ENCODE measurements around the gene TRA2A. TPM values are rescaled to one million over a fixed set of nuclear protein-coding genes. Genes with fewer than 3 reads are reported as not detected.
A peak's percentile ranks its signal among the peaks of the same experiment; 100 is the strongest.
"Not testable (repeated sequence)": the region's sequence is repeated elsewhere in the genome, so short reads cannot be mapped to it uniquely, and the experiment has no call there.

Gene TRA2A
- total and polyA plus RNA-seq, 3 donors from 2014 or later = 60.9 to 76.1 (median 62.8) TPM

GRCh38 chr7:23530405-23530804, 1.4 kb downstream of the TRA2A start:
- TF ChIP-seq, protein P1, sequence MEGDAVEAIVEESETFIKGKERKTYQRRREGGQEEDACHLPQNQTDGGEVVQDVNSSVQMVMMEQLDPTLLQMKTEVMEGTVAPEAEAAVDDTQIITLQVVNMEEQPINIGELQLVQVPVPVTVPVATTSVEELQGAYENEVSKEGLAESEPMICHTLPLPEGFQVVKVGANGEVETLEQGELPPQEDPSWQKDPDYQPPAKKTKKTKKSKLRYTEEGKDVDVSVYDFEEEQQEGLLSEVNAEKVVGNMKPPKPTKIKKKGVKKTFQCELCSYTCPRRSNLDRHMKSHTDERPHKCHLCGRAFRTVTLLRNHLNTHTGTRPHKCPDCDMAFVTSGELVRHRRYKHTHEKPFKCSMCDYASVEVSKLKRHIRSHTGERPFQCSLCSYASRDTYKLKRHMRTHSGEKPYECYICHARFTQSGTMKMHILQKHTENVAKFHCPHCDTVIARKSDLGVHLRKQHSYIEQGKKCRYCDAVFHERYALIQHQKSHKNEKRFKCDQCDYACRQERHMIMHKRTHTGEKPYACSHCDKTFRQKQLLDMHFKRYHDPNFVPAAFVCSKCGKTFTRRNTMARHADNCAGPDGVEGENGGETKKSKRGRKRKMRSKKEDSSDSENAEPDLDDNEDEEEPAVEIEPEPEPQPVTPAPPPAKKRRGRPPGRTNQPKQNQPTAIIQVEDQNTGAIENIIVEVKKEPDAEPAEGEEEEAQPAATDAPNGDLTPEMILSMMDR (IDR thresholded peaks at IDR 0.05) = peak in 1 of 3 experiments; percentile 20
- TF ChIP-seq POLR2A (IDR thresholded peaks at IDR 0.05) = no peak
- Histone ChIP-seq H3K4me3 (peak overlapping the region; percentile 75 to 96), H3K4me1 (peaks cover 17% of the 10 kb centered on the region), H3K27ac (peak overlapping the region; percentile 99), H3K9me3 (no peaks in the 10 kb centered on the region), H3K27me3 (no peaks in the 10 kb centered on the region), H3K36me3 (ENCODE audit: low read depth, missing control alignments) (no peaks in the 10 kb centered on the region)
- DNase-seq = no peak
- 3% methylated on average over 8 of the region's 8 CpGs for WGBS, 2 donors
- intact Hi-C loops (cut with DNase I; ENCODE audit: low total_unique reads) = no loop called here

GRCh38 chr7:23529262-23529859, 2.4 kb downstream of the TRA2A start:
- peaks cover 17% of the 10 kb centered on the region for H3K4me1 ChIP-seq
- no peaks in the 10 kb centered on the region for H3K27me3 ChIP-seq
- H3K4me3 ChIP-seq = peak overlapping the region in 1 of 2 donors; percentile 96
- intact Hi-C loops (cut with DNase I; ENCODE audit: low total_unique reads) = no loop called here
- 63 to 64% methylated on average over 18 of the region's 18 CpGs for WGBS, 2 donors
- TF ChIP-seq, protein P1 (IDR thresholded peaks at IDR 0.05) = no peak
- TF ChIP-seq POLR2A (IDR thresholded peaks at IDR 0.05) = no peak
- H3K27ac ChIP-seq = no peak overlapping the region
- H3K9me3 ChIP-seq = no peaks in the 10 kb centered on the region
- no peak for DNase-seq
- H3K36me3 ChIP-seq (ENCODE audit: low read depth, missing control alignments) = no peaks in the 10 kb centered on the region

DNA sequence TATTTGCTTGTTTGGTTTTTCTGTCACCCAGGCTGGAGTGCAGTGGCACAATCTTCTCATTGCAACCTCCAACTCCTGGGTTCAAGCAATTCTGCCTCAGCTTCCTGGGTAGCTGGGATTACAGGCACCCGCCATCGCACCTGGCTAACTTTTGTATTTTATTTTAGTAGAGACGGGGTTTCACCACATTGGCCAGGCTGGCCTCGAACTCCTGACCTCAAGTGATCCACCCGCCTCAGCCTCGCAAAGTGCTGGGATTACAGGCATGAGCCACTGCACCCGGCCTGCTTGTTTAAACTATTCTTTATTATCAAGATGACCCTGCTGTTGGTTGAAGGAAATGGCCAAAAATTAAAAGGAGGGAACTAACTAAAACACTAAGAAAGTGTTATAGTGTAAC, 6.2 kb downstream of the TRA2A start:
- DNase-seq; H3K27me3 ChIP-seq; H3K9me3 ChIP-seq; H3K27ac ChIP-seq; intact Hi-C loops (cut with DNase I; ENCODE audit: low total_unique reads); H3K36me3 ChIP-seq (ENCODE audit: low read depth, missing control alignments); H3K4me3 ChIP-seq: not testable (repeated sequence)
- peaks cover 25% of the 10 kb centered on the region for H3K4me1 ChIP-seq
- WGBS, 2 donors = 63 to 67% methylated on average over 7 of the region's 7 CpGs

DNA sequence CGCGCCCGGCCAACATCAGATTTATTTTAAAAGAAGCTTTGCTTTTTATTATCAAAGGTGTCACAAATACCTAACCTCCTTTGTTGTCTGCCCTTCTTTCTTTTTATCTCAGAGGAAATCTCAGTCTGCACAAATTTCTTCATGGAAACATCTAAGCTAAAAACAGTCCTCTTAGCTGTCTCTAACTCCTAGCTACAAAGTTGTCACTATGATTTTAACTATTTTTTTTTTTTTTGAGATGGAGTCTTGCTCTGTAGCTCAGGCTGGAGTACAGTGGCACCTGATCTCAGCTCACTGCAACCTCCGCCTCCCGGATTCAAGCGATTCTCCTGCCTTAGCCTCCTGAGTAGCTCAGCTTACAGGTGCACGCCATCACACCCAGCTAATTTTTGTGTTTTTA, 7.3 kb downstream of the TRA2A start:
- Histone ChIP-seq H3K9me3 (no peaks in the 10 kb centered on the region), H3K27ac (no peak overlapping the region), H3K36me3 (ENCODE audit: low read depth, missing control alignments) (no peaks in the 10 kb centered on the region), H3K4me1 (peaks cover 17% of the 10 kb centered on the region), H3K27me3 (no peaks in the 10 kb centered on the region), H3K4me3 (no peak overlapping the region)
- 93 to 95% methylated on average over 7 of the region's 7 CpGs for WGBS, 2 donors
- no peak for DNase-seq
- TF ChIP-seq POLR2A (IDR thresholded peaks at IDR 0.05) = no peak
- TF ChIP-seq, protein P1 (IDR thresholded peaks at IDR 0.05) = no peak
- intact Hi-C loops (cut with DNase I; ENCODE audit: low total_unique reads) = no loop called here

DNA sequence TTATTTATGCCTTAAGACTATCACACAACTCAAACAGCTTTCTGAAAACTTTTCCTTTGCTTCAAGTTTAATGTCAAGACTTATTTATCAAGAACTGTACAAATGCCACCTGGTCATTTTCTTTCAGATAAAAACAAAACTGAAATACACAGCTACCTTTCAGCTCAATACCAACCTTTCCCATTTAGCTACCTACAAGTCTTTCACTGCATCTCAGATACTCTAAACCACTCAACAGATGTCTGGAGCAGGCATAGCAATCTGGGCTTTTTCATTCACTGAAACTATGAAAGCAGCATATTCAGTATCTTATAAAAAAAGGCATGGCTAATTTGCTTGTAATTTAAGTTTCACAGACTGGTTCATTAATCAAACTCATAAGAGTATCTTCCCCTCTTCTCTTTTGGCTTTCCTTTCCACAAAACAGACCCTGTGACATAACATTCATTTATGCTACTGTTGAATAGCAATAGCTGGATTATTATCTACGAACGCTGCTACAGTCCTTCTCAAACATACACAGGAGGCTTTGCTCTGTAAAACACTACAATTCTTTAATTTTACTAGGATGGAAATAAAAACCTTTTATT, 8.2 kb downstream of the TRA2A start:
- no peak for TF ChIP-seq POLR2A (IDR thresholded peaks at IDR 0.05)
- TF ChIP-seq, protein P1 (IDR thresholded peaks at IDR 0.05) = no peak
- DNase-seq = no peak
- peaks cover 17% of the 10 kb centered on the region for H3K4me1 ChIP-seq
- H3K36me3 ChIP-seq (ENCODE audit: low read depth, missing control alignments) = no peaks in the 10 kb centered on the region
- WGBS, 2 donors = 38 to 66% methylated on average over 2 of the region's 2 CpGs
- H3K27ac ChIP-seq = no peak overlapping the region
- no peak overlapping the region for H3K4me3 ChIP-seq
- no peaks in the 10 kb centered on the region for H3K27me3 ChIP-seq
- H3K9me3 ChIP-seq = no peaks in the 10 kb centered on the region
- intact Hi-C loops (cut with DNase I; ENCODE audit: low total_unique reads) = no loop called here

Measured in testis (tissue), 3 donors.